ENCODE measurements around the gene CDH4.

- TF ChIP-seq CTCF (IDR thresholded peaks at IDR 0.05) (no peak), EZH2 (IDR thresholded peaks at IDR 0.05) (no peak), EZH2phosphoT487 (IDR thresholded peaks at IDR 0.05) (no peak)
Measured at GRCh38 chr20:61436667-61437279, 184.7 kb downstream of the CDH4 start.

Data from neural progenitor cell (in vitro differentiated cells).